Endothelial cell of umbilical vein (primary cell): ENCODE data around the gene TICAM2. TPM values are rescaled to one million over a fixed set of nuclear protein-coding genes. Genes with fewer than 3 reads are reported as not detected.

Source experiments
- BruUV-seq: library from RNA; stranded (reverse); fragments of 400-500 nt; replicated peaks from 2 replicates; lab custom pipeline; 2021; lab: Mats Ljungman, UMichigan
- CTCF ChIA-PET: fragments of 300-600, 350-600 bp; sonication (Branson Sonifier 250); formaldehyde crosslinking; loops from one replicate; lab custom pipeline; 2021; ENCODE audit warnings: antibody characterized with exemption, inconsistent platforms; lab: Charles Lee
- POLR2A ChIA-PET: fragments of 300-600, 350-600 bp; sonication (Branson Sonifier 250); formaldehyde crosslinking; loops from one replicate; lab custom pipeline; 2021; ENCODE audit warnings: antibody characterized with exemption, inconsistent platforms; lab: Charles Lee
- DNase-seq: peaks from one replicate; pipeline ENCODE4 v3.0.0-alpha.2; 2011; ENCODE audit warnings: low read depth, low spot score
- FAIRE-seq: peaks from 2 replicates; lab custom pipeline; 2011; peaks lifted over from hg19 to GRCh38; lab: Jason Lieb, UNC
- H2AFZ ChIP-seq: 2 replicates; pipeline ENCODE4 v1.6.0; 2012; ENCODE audit warnings: low read depth, low read length, control low read depth, inconsistent platforms
- H3K27ac ChIP-seq: 2 replicates; pipeline ENCODE4 v1.5.1; 2011; ENCODE audit warnings: low read depth, mild to moderate bottlenecking, control low read depth, low read length, moderate library complexity; ENCODE audit not compliant: insufficient read depth
- H3K27me3 ChIP-seq, 2 experiments: 2 replicates each; pipeline versions ENCODE4 v1.6.0 to v1.6.1; 2011; ENCODE audit warnings: low read length in 2 of 2, mixed read lengths in 1 of 2; ENCODE audit not compliant: control insufficient read depth in 2 of 2, insufficient read depth in 2 of 2
- H3K36me3 ChIP-seq, 2 experiments: 2 replicates in 1 of 2; 3 replicates in 1 of 2; pipeline ENCODE4 v1.5.1; 2011; ENCODE audit warnings: low read length in 2 of 2, mild to moderate bottlenecking in 1 of 2, moderate library complexity in 1 of 2; ENCODE audit not compliant: control insufficient read depth in 2 of 2, insufficient read depth in 2 of 2; ENCODE audit errors: extremely low read depth in 1 of 2
- H3K4me1 ChIP-seq: 3 replicates; pipeline ENCODE4 v1.5.1; 2011; ENCODE audit warnings: mild to moderate bottlenecking, low read length; ENCODE audit not compliant: control insufficient read depth, insufficient read depth; ENCODE audit errors: extremely low read depth
- H3K4me2 ChIP-seq: 2 replicates; pipeline ENCODE4 v1.6.1; 2011; ENCODE audit warnings: low read length, control low read depth, mixed read lengths; ENCODE audit not compliant: insufficient read depth
- H3K4me3 ChIP-seq, 3 experiments: fragments of 200-600 bp in 1 of 3; sonication (generic), shearing (Covaris generic) in 1 of 3; replicated peaks in 1 of 3; 2 replicates each; pipeline ENCODE4 v1.5.1; 2011 to 2016; ENCODE audit warnings: control low read depth in 3 of 3, low read length in 3 of 3, mild to moderate bottlenecking in 2 of 3, inconsistent platforms in 1 of 3, low read depth in 1 of 3, moderate library complexity in 1 of 3; ENCODE audit not compliant: insufficient read depth in 1 of 3
- H3K79me2 ChIP-seq: 2 replicates; pipeline ENCODE4 v1.6.0; 2012; ENCODE audit warnings: low read length, inconsistent platforms; ENCODE audit not compliant: control insufficient read depth, insufficient read depth
- H3K9ac ChIP-seq: replicated peaks from 2 replicates; pipeline ENCODE3; 2011; ENCODE audit warnings: low read length, control low read depth; ENCODE audit not compliant: insufficient read depth; ENCODE audit errors: extremely low read depth
- H3K9me1 ChIP-seq: replicated peaks from 3 replicates; pipeline ENCODE4 v1.6.0; 2011; ENCODE audit warnings: mild to moderate bottlenecking, low read length; ENCODE audit not compliant: control insufficient read depth, insufficient read depth; ENCODE audit errors: extremely low read depth
- H3K9me3 ChIP-seq: replicated peaks from 2 replicates; pipeline ENCODE4 v1.5.1; 2012; ENCODE audit warnings: low read length, inconsistent platforms; ENCODE audit not compliant: control insufficient read depth, insufficient read depth
- H4K20me1 ChIP-seq: replicated peaks from 2 replicates; pipeline ENCODE3; 2011; ENCODE audit warnings: mild to moderate bottlenecking, low read length; ENCODE audit not compliant: control insufficient read depth, insufficient read depth; ENCODE audit errors: extremely low read depth
- CTCF ChIP-seq, 2 donors: IDR thresholded peaks; 1 replicate in 1 of 2; 2 replicates in 1 of 2; pipeline ENCODE4 v1.5.1; 2011; ENCODE audit warnings: low read length in 2 of 2, mild to moderate bottlenecking in 2 of 2, moderate library complexity in 2 of 2, control low read depth in 1 of 2, inconsistent platforms in 1 of 2, low read depth in 1 of 2; ENCODE audit not compliant: insufficient read depth in 1 of 2; ENCODE audit errors: extremely low read depth in 1 of 2
- FOS ChIP-seq: IDR thresholded peaks from 2 replicates; pipeline ENCODE4 v1.6.1; 2011; ENCODE audit warnings: mild to moderate bottlenecking, low read length, moderate library complexity, borderline replicate concordance; ENCODE audit not compliant: insufficient read depth
- GATA2 ChIP-seq: IDR thresholded peaks from 2 replicates; pipeline ENCODE4 v1.7.0; 2011; ENCODE audit warnings: low read depth, mild to moderate bottlenecking, moderate library complexity, mixed read lengths, low read length; ENCODE audit not compliant: insufficient read length, insufficient read depth
- JUN ChIP-seq: IDR thresholded peaks from 2 replicates; pipeline ENCODE4 v1.6.1; 2011; ENCODE audit warnings: borderline replicate concordance, low read depth; ENCODE audit not compliant: insufficient read length, insufficient read depth
- MAX ChIP-seq: IDR thresholded peaks from 2 replicates; pipeline ENCODE4 v1.6.1; 2011; ENCODE audit not compliant: insufficient read depth, insufficient read length
- POLR2A ChIP-seq: IDR thresholded peaks from 2 replicates; pipeline ENCODE4 v1.6.1; 2012; ENCODE audit warnings: low read depth, mild to moderate bottlenecking, control low read depth, low read length
- POLR2AphosphoS5 ChIP-seq: IDR thresholded peaks from 2 replicates; pipeline ENCODE4 v1.6.1; 2012; ENCODE audit warnings: low read depth, mild to moderate bottlenecking, control low read depth, low read length, moderate library complexity; ENCODE audit not compliant: insufficient read depth
- dilution Hi-C: fragments of 300-500 bp; cut with MboI; formaldehyde crosslinking; loops from one replicate; pipeline ENCODE4 v1.15.0; 2019; ENCODE audit warnings: low sequenced_read_pairs; ENCODE audit not compliant: extremely low pct_ligation_motif_present
- intact Hi-C: fragments of 100-400 bp; cut with micrococcal nuclease; formaldehyde crosslinking; loops from one replicate; pipeline ENCODE4 v1.10.0; 2022
- polyA plus RNA-seq, 4 experiments: library from polyadenylated mRNA; depleted of rRNA in 3 of 4; stranded (reverse) in 3 of 4; unstranded in 1 of 4; fragments of >200 nt; gene quantifications; 2 replicates each; pipeline versions ENCODE4 v1.2.1 to v1.2.3, GENCODE V29; 2011 to 2012; ENCODE audit warnings: missing spikeins in 1 of 4
- total RNA-seq: library from RNA; stranded (reverse); gene quantifications from 2 replicates; pipeline ENCODE4 v1.2.3, GENCODE V29; 2021

The TICAM2 gene
- total and polyA plus RNA-seq, 2 donors (not counting 3 experiments of a cell fraction or from before 2014, with no cell fraction given) = 0.18 to 3.5 TPM

GRCh38 chr5:115577329-115577728 lies 24.9 kb downstream of the TICAM2 start:
- no peaks in the 10 kb centered on the region for H3K36me3 ChIP-seq
- no peak for DNase-seq
- H3K9ac ChIP-seq = no peak overlapping the region
- no peaks in the 10 kb centered on the region for H3K9me1 ChIP-seq
- dilution Hi-C loops = no loop called here
- ChIA-PET POLR2A (no interaction called here), CTCF (interaction anchor here (0.6 to 6.3 kb wide), 2 partner anchors 18 to 268 kb away, joined by 3 to 98 read pairs; no protein-coding TSS in a partner anchor)
- H3K4me3 ChIP-seq = no peak overlapping the region
- no peak for FAIRE-seq
- H3K9me3 ChIP-seq = no peaks in the 10 kb centered on the region
- H2AFZ ChIP-seq = no peak overlapping the region
- no peak overlapping the region for H3K27ac ChIP-seq
- intact Hi-C loops = no loop called here
- peaks cover 30% of the 10 kb centered on the region for H3K4me1 ChIP-seq
- H4K20me1 ChIP-seq = no peaks in the 10 kb centered on the region
- H3K79me2 ChIP-seq = no peaks in the 10 kb centered on the region
- H3K4me2 ChIP-seq = no peak overlapping the region
- BruUV-seq = no TSS peak
- no peak for TF ChIP-seq MAX
- H3K27me3 ChIP-seq = no peaks in the 10 kb centered on the region

GRCh38 chr5:115575167-115576070 lies 26.9 kb downstream of the TICAM2 start:
- no peaks in the 10 kb centered on the region for H3K9me1 ChIP-seq
- no peaks in the 10 kb centered on the region for H3K79me2 ChIP-seq
- intact Hi-C loops = loop anchor here (1.0 to 2.0 kb wide), 4 partner anchors 11 to 209 kb away; partner anchors contain the start of gene FEM1C
- ChIA-PET CTCF (interaction anchor here (0.7 to 6.3 kb wide), 38 partner anchors 8 to 477 kb away, joined by 3 to 98 read pairs (median 4); partner anchors contain the start of genes FEM1C and TICAM2), POLR2A (interaction anchor here (1.2 kb wide), 1 partner anchor 31 kb away, joined by 10 read pairs; the partner anchor contains the start of gene FEM1C)
- peak overlapping the region; percentile 6 for H3K9ac ChIP-seq
- no peaks in the 10 kb centered on the region for H3K36me3 ChIP-seq
- no peak overlapping the region for H3K4me3 ChIP-seq
- peaks cover 30% of the 10 kb centered on the region for H3K4me1 ChIP-seq
- dilution Hi-C loops = no loop called here
- H4K20me1 ChIP-seq = no peaks in the 10 kb centered on the region
- peak overlapping the region; percentile 28 for H2AFZ ChIP-seq
- no peaks in the 10 kb centered on the region for H3K27me3 ChIP-seq
- TSS peak; percentile 68 for BruUV-seq
- peak overlapping the region; percentile 55 for H3K4me2 ChIP-seq
- H3K9me3 ChIP-seq = no peaks in the 10 kb centered on the region
- peak overlapping the region; percentile 91 for H3K27ac ChIP-seq
- DNase-seq (peak; percentile 96), FAIRE-seq (peak; percentile 91)
- TF ChIP-seq FOS = peak; percentile 98
- peak; percentile 91 for TF ChIP-seq JUN
- peak; percentile 35 for TF ChIP-seq GATA2
- peak; percentile 56 for TF ChIP-seq POLR2AphosphoS5
- TF ChIP-seq POLR2A = no peak
- no peak for TF ChIP-seq CTCF (IDR thresholded peaks at IDR 0.05; ENCODE audit: extremely low read depth in 1 of 2, insufficient read depth in 1 of 2, low read depth in 1 of 2, low read length in 2 of 2)
